ENCODE measurements around the gene MCIDAS. TPM values are rescaled to one million over a fixed set of nuclear protein-coding genes. Genes with fewer than 3 reads are reported as not detected.

Gene MCIDAS
- total RNA-seq, 1 experiment from 2014 or later, result 6.4 TPM

- BruUV-seq (replicated peaks), result no TSS peak
- ATAC-seq, result no peak
- H3K79me2 ChIP-seq (ENCODE audit: insufficient read depth, low read length), result no peaks in the 10 kb centered on the region
- CTCF ChIA-PET, result no interaction called here
- H3K27ac ChIP-seq (ENCODE audit: low read depth, low read length), result no peak overlapping the region
- RAD21 ChIA-PET (ENCODE audit: low non-redundant PET in 1 of 2, low total read pairs in 2 of 2, uncharacterized antibody in 2 of 2, unreplicated experiment in 2 of 2), result no interaction called here
- TF ChIP-seq CTCF (IDR thresholded peaks at IDR 0.05 in 2 of 3, conservative IDR thresholded peaks at IDR 0.05 in 1 of 3; ENCODE audit: borderline replicate concordance in 1 of 3, insufficient read depth in 1 of 3, low read depth in 2 of 3, low read length in 2 of 3), result no peak
- TF ChIP-seq SIN3A (IDR thresholded peaks at IDR 0.05; ENCODE audit: low read depth), result no peak
- no peak for TF ChIP-seq SRF (IDR thresholded peaks at IDR 0.05; ENCODE audit: low read depth)
- TF ChIP-seq ATF3 (IDR thresholded peaks at IDR 0.05), result no peak
- TF ChIP-seq EZH2 (IDR thresholded peaks at IDR 0.05), result no peak
- TF ChIP-seq FOSL1 (IDR thresholded peaks at IDR 0.05; ENCODE audit: low read depth), result no peak
- no peak for TF ChIP-seq CEBPB (IDR thresholded peaks at IDR 0.05; ENCODE audit: low read depth)
- peaks cover 0 to 2% of the 10 kb centered on the region in 2 experiments; a peak in 1 of 4 replicates for H3K4me1 ChIP-seq (ENCODE audit: control insufficient read depth in 1 of 2, insufficient read depth in 2 of 2, low read length in 2 of 2)
- no peak overlapping the region for H3K4me2 ChIP-seq (ENCODE audit: low read length)
- POLR2A ChIA-PET, result no interaction called here
- DNase-seq (ENCODE audit: low read depth, low spot score), result no peak
- no peaks in the 10 kb centered on the region for H3K27me3 ChIP-seq (ENCODE audit: insufficient read depth, low read length)
- no peak overlapping the region for H2AFZ ChIP-seq (ENCODE audit: low read depth, low read length, poor library complexity, severe bottlenecking)
- H3K9me3 ChIP-seq (ENCODE audit: control insufficient read depth in 1 of 2, insufficient read depth in 1 of 2, low read depth in 1 of 2, low read length in 2 of 2), result peaks cover 0 to 6% of the 10 kb centered on the region in 2 experiments; a peak in 1 of 4 replicates
- no peak overlapping the region for H3K9ac ChIP-seq (ENCODE audit: low read length)
- no peak overlapping the region for H3K4me3 ChIP-seq (replicated peaks in 1 of 2; ENCODE audit: low read depth in 1 of 2, low read length in 2 of 2)
- H4K20me1 ChIP-seq (ENCODE audit: insufficient read depth), result no peaks in the 10 kb centered on the region
- no peaks in the 10 kb centered on the region for H3K36me3 ChIP-seq (ENCODE audit: control insufficient read depth in 1 of 2, insufficient read depth in 2 of 2, low read length in 2 of 2)
- intact Hi-C loops (cut with micrococcal nuclease), result no loop called here
- no peaks in the 10 kb centered on the region for H3K9me2 ChIP-seq (ENCODE audit: insufficient read depth)
These were observed 22.9 kb upstream of the MCIDAS start for GRCh38 chr5:55250064-55250463.

GRCh38 chr5:55241746-55242145, 14.6 kb upstream of the MCIDAS start:
- H3K4me2 ChIP-seq (ENCODE audit: low read length), result no peak overlapping the region
- no peak for TF ChIP-seq POLR2A (IDR thresholded peaks at IDR 0.05; ENCODE audit: borderline replicate concordance, extremely low read depth, insufficient read depth, insufficient read length)
- TF ChIP-seq REST (IDR thresholded peaks at IDR 0.05; ENCODE audit: low read depth), result no peak
- no peak for TF ChIP-seq EGR1 (IDR thresholded peaks at IDR 0.05; ENCODE audit: low read depth)
- TF ChIP-seq FOSL1 (IDR thresholded peaks at IDR 0.05; ENCODE audit: low read depth), result no peak
- no peak for TF ChIP-seq JUND (IDR thresholded peaks at IDR 0.05)
- no peak for TF ChIP-seq ELF1 (IDR thresholded peaks at IDR 0.05; ENCODE audit: borderline replicate concordance, low read depth)
- no peak for TF ChIP-seq MAX (IDR thresholded peaks at IDR 0.05)
- no peak for TF ChIP-seq ZNF274 (IDR thresholded peaks at IDR 0.05; ENCODE audit: low read depth, low read length)
- no peak for TF ChIP-seq EZH2phosphoT487 (IDR thresholded peaks at IDR 0.05; ENCODE audit: borderline replicate concordance)

More at GRCh38 chr5:55241746-55242145, 14.6 kb upstream of the MCIDAS start:
- ChIA-PET CTCF (no interaction called here), POLR2A (no interaction called here), RAD21 (ENCODE audit: low non-redundant PET in 1 of 2, low total read pairs in 2 of 2, uncharacterized antibody in 2 of 2, unreplicated experiment in 2 of 2) (no interaction called here)
- Histone ChIP-seq H3K79me2 (ENCODE audit: insufficient read depth, low read length) (no peaks in the 10 kb centered on the region), H3K4me1 (ENCODE audit: control insufficient read depth in 1 of 2, insufficient read depth in 2 of 2, low read length in 2 of 2) (0 out of 4 replicates have a peak, but pooled peaks cover 0 to 3% of the 10 kb centered on the region in 2 experiments), H3K4me3 (replicated peaks in 1 of 2; ENCODE audit: low read depth in 1 of 2, low read length in 2 of 2) (no peak overlapping the region), H2AFZ (ENCODE audit: low read depth, low read length, poor library complexity, severe bottlenecking) (no peak overlapping the region), H3K9me2 (ENCODE audit: insufficient read depth) (no peaks in the 10 kb centered on the region), H3K36me3 (ENCODE audit: control insufficient read depth in 1 of 2, insufficient read depth in 2 of 2, low read length in 2 of 2) (no peaks in the 10 kb centered on the region), H3K27me3 (ENCODE audit: insufficient read depth, low read length) (no peaks in the 10 kb centered on the region), H3K9ac (ENCODE audit: low read length) (no peak overlapping the region), H3K9me3 (ENCODE audit: control insufficient read depth in 1 of 2, insufficient read depth in 1 of 2, low read depth in 1 of 2, low read length in 2 of 2) (no peaks in the 10 kb centered on the region), H3K27ac (ENCODE audit: low read depth, low read length) (no peak overlapping the region), H4K20me1 (ENCODE audit: insufficient read depth) (no peaks in the 10 kb centered on the region)
- ATAC-seq (no peak), DNase-seq (ENCODE audit: low read depth, low spot score) (no peak)
- intact Hi-C loops (cut with micrococcal nuclease), result no loop called here
- BruUV-seq (replicated peaks), result no TSS peak

All from HCT116 (cell line).